Mesenchymal stem cell (in vitro differentiated cells and primary cell): ENCODE results near the gene SCAF11.
"Not testable (repeated sequence)": the region's sequence is repeated elsewhere in the genome, so short reads cannot be mapped to it uniquely, and the experiment has no call there.

ENCODE experiments used
- DNase-seq: peaks from one replicate; pipeline ENCODE4 v3.0.0-alpha.2; 2013
- H2AFZ ChIP-seq: one replicate; pipeline ENCODE4 v1.6.1; 2013; ENCODE audit warnings: low read depth, mild to moderate bottlenecking, control low read depth, inconsistent platforms, low read length, moderate library complexity
- H2AK5ac ChIP-seq: 2 replicates; pipeline ENCODE4 v1.6.1; 2013; ENCODE audit warnings: low read length, moderate library complexity, mild to moderate bottlenecking, inconsistent platforms; ENCODE audit not compliant: severe bottlenecking
- H2BK120ac ChIP-seq: one replicate; pipeline ENCODE4 v1.6.1; 2013; ENCODE audit warnings: low read depth, mild to moderate bottlenecking, inconsistent platforms, low read length, moderate library complexity
- H2BK12ac ChIP-seq, 2 experiments: one replicate each; pipeline ENCODE4 v1.6.1; 2013; ENCODE audit warnings: inconsistent platforms in 2 of 2, low read length in 2 of 2, mild to moderate bottlenecking in 2 of 2, moderate library complexity in 2 of 2, control low read depth in 1 of 2
- H2BK15ac ChIP-seq: one replicate; pipeline ENCODE4 v1.6.1; 2013; ENCODE audit warnings: mild to moderate bottlenecking, low read depth, inconsistent platforms; ENCODE audit not compliant: poor library complexity, severe bottlenecking
- H2BK5ac ChIP-seq: 2 replicates; pipeline ENCODE4 v1.6.1; 2013; ENCODE audit warnings: low read depth, mild to moderate bottlenecking, low read length, control low read depth, inconsistent platforms; ENCODE audit not compliant: poor library complexity, severe bottlenecking
- H3K14ac ChIP-seq, 2 experiments: one replicate each; pipeline ENCODE4 v1.6.1; 2013; ENCODE audit warnings: inconsistent platforms in 2 of 2, low read length in 2 of 2, control low read depth in 1 of 2, mild to moderate bottlenecking in 1 of 2, moderate library complexity in 1 of 2
- H3K18ac ChIP-seq, 2 experiments: one replicate each; pipeline ENCODE4 v1.6.1; 2013; ENCODE audit warnings: inconsistent platforms in 2 of 2, low read length in 2 of 2, control low read depth in 1 of 2, low read depth in 1 of 2, mild to moderate bottlenecking in 1 of 2
- H3K23ac ChIP-seq, 2 experiments: one replicate each; pipeline ENCODE4 v1.6.1; 2013; ENCODE audit warnings: inconsistent platforms in 2 of 2, low read length in 2 of 2, mild to moderate bottlenecking in 2 of 2, moderate library complexity in 2 of 2, control low read depth in 1 of 2
- H3K27ac ChIP-seq: 2 replicates; pipeline ENCODE4 v1.5.1; 2013; ENCODE audit warnings: mild to moderate bottlenecking, moderate library complexity, low read length, control low read depth, inconsistent platforms; ENCODE audit not compliant: poor library complexity, severe bottlenecking
- H3K27me3 ChIP-seq, 2 experiments: 2 replicates each; pipeline versions ENCODE4 v1.6.1 to v1.7.0; 2013; ENCODE audit warnings: low read length in 2 of 2, mild to moderate bottlenecking in 2 of 2, moderate library complexity in 2 of 2, control low read depth in 1 of 2, inconsistent platforms in 1 of 2; ENCODE audit not compliant: control insufficient read depth in 1 of 2, insufficient read depth in 1 of 2
- H3K36me3 ChIP-seq, 2 experiments: 2 replicates each; pipeline versions ENCODE4 v1.6.1 to v1.7.0; 2013; ENCODE audit warnings: low read length in 2 of 2, control low read depth in 1 of 2, inconsistent platforms in 1 of 2, low read depth in 1 of 2, mild to moderate bottlenecking in 1 of 2; ENCODE audit not compliant: insufficient read depth in 2 of 2, control insufficient read depth in 1 of 2
- H3K4ac ChIP-seq, 2 experiments: one replicate each; pipeline ENCODE4 v1.6.1; 2013; ENCODE audit warnings: inconsistent platforms in 2 of 2, low read length in 2 of 2, mild to moderate bottlenecking in 2 of 2, moderate library complexity in 2 of 2, control low read depth in 1 of 2, low read depth in 1 of 2
- H3K4me1 ChIP-seq: 2 replicates; pipeline ENCODE4 v1.6.1; 2013; ENCODE audit warnings: low read depth, low read length, control low read depth; ENCODE audit not compliant: control insufficient read depth, insufficient read depth
- H3K4me2 ChIP-seq: 2 replicates; pipeline ENCODE4 v1.6.1; 2013; ENCODE audit warnings: low read length, mild to moderate bottlenecking, inconsistent platforms; ENCODE audit not compliant: poor library complexity, severe bottlenecking
- H3K4me3 ChIP-seq, 2 experiments: 2 replicates each; pipeline versions ENCODE4 v1.5.1 to v1.7.0; 2013; ENCODE audit warnings: low read length in 2 of 2, mild to moderate bottlenecking in 2 of 2, control low read depth in 1 of 2, low read depth in 1 of 2; ENCODE audit not compliant: insufficient read depth in 1 of 2
- H3K79me1 ChIP-seq: replicated peaks from 2 replicates; pipeline ENCODE4 v1.6.1; 2013; ENCODE audit warnings: mild to moderate bottlenecking, control low read depth, low read length, inconsistent platforms; ENCODE audit not compliant: poor library complexity, severe bottlenecking
- H3K9ac ChIP-seq: 2 replicates; pipeline ENCODE4 v1.7.0; 2013; ENCODE audit warnings: mild to moderate bottlenecking, low read length, moderate library complexity
- H3K9me3 ChIP-seq: 2 replicates; pipeline ENCODE4 v1.7.0; 2013; ENCODE audit warnings: mild to moderate bottlenecking, low read length; ENCODE audit not compliant: control insufficient read depth
- H4K8ac ChIP-seq: one replicate; pipeline ENCODE4 v1.6.1; 2013; ENCODE audit warnings: inconsistent platforms, mild to moderate bottlenecking, low read length, moderate library complexity
- H4K91ac ChIP-seq: one replicate; pipeline ENCODE4 v1.6.1; 2013; ENCODE audit warnings: mild to moderate bottlenecking, low read length, inconsistent platforms
- WGBS: methylation state at CpG from one replicate; pipeline ENCODE4 v1.1.7; 2013; ENCODE audit warnings: mixed read lengths; 5-methylcytosine and 5-hydroxymethylcytosine counted together

Gene SCAF11

DNA sequence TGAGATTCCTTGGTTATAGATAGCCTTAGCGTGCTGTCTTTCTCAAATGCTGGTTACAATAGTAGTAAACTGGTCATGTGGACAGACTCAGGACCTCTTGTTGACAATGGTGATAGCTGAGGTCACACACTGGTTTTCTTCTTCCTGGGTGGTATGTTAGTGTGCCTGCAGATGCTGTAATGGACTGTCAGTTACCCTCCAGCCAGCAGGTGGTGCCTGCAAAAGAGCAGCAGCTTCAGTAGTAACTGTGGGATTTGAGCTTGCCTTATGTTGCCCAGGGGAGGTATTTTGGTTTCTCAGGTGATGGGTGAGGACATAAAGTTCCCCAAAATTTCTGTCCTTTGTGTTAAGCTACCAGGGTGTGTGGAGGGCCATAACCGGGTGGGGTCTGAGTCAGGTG is 33.7 kb upstream of the SCAF11 start:
- Histone ChIP-seq H4K8ac (no peak overlapping the region), H3K27me3 (no peaks in the 10 kb centered on the region), H3K36me3 (no peaks in the 10 kb centered on the region), H3K4ac (no peak overlapping the region), H3K4me3 (no peak overlapping the region), H3K14ac (no peak overlapping the region), H3K9ac (no peak overlapping the region), H3K4me1 (no peaks in the 10 kb centered on the region), H3K27ac (no peak overlapping the region), H3K4me2 (no peak overlapping the region), H3K23ac (no peak overlapping the region), H2AK5ac (no peak overlapping the region), H2BK15ac (no peak overlapping the region), H3K18ac (no peak overlapping the region), H3K79me1 (no peaks in the 10 kb centered on the region), H2AFZ (no peak overlapping the region), H3K9me3 (peaks cover 71% of the 10 kb centered on the region), H2BK5ac (no peak overlapping the region), H4K91ac (no peak overlapping the region), H2BK12ac (no peak overlapping the region), H2BK120ac (no peak overlapping the region)
- 74% methylated on average over 2 of the region's 2 CpGs for WGBS
- no peak for DNase-seq

DNA sequence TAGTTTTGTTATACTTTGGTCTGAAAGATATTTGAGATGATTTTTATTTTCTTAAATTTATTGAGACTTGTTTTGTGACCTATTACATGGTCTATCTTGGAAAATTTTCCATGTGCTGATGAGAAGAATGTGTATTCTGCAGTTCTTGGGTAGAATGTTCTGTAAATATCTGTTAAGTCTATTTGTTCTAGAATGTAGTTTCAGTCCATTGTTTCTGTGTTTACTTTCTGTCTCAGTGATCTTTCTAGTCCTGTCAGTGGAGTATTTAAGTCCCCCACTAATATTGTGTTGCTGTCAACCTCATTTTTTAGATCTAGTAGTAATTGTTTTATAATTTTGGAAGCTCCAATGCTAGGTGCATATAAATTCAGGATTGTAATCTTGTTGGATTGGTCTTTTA is 30.4 kb upstream of the SCAF11 start:
- peaks cover 49% of the 10 kb centered on the region for H3K9me3 ChIP-seq
- no peak overlapping the region for H3K14ac ChIP-seq
- H2AK5ac ChIP-seq = no peak overlapping the region
- no peak for DNase-seq
- H3K4me2 ChIP-seq = no peak overlapping the region
- H3K23ac ChIP-seq = no peak overlapping the region
- H3K27me3 ChIP-seq = no peaks in the 10 kb centered on the region
- no peak overlapping the region for H2BK12ac ChIP-seq
- H4K8ac ChIP-seq = no peak overlapping the region
- H3K9ac ChIP-seq = no peak overlapping the region
- H2BK15ac ChIP-seq = no peak overlapping the region
- no peak overlapping the region for H3K4me3 ChIP-seq
- H3K4me1 ChIP-seq = no peaks in the 10 kb centered on the region
- H2BK120ac ChIP-seq = no peak overlapping the region
- H2AFZ ChIP-seq = no peak overlapping the region
- no peak overlapping the region for H4K91ac ChIP-seq
- H3K79me1 ChIP-seq = no peaks in the 10 kb centered on the region
- H3K27ac ChIP-seq = no peak overlapping the region
- no peak overlapping the region for H2BK5ac ChIP-seq
- no peaks in the 10 kb centered on the region for H3K36me3 ChIP-seq
- no peak overlapping the region for H3K18ac ChIP-seq
- no peak overlapping the region for H3K4ac ChIP-seq

DNA sequence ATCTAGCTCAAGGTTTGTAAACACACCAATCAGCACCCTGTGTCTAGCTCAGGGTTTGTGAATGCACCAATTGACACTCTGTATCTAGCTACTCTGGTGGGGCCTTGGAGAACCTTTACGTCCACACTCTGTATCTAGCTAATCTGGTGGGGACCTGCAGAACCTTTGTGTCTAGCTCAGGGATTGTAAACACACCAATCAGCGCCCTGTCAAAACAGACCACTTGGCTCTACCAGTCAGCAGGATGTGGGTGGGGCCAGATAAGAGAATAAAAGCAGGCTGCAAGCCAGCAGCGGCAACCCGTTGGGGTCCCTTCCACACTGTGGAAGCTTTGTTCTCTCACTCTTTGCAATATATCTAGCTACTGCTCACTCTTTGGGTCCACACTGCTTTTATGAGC is 28.3 kb upstream of the SCAF11 start:
- H3K9ac ChIP-seq, H3K14ac ChIP-seq, H4K8ac ChIP-seq, H2AK5ac ChIP-seq, H3K27me3 ChIP-seq, H3K4me2 ChIP-seq, H2BK5ac ChIP-seq, H3K4ac ChIP-seq, H3K36me3 ChIP-seq, H3K27ac ChIP-seq, H2BK15ac ChIP-seq, H3K79me1 ChIP-seq, DNase-seq, H3K4me3 ChIP-seq, H2BK12ac ChIP-seq, H3K23ac ChIP-seq, H4K91ac ChIP-seq, H3K4me1 ChIP-seq, H2AFZ ChIP-seq, H2BK120ac ChIP-seq, H3K18ac ChIP-seq: not testable (repeated sequence)
- 82% methylated on average over 4 of the region's 4 CpGs for WGBS
- H3K9me3 ChIP-seq = peaks cover 33% of the 10 kb centered on the region

DNA sequence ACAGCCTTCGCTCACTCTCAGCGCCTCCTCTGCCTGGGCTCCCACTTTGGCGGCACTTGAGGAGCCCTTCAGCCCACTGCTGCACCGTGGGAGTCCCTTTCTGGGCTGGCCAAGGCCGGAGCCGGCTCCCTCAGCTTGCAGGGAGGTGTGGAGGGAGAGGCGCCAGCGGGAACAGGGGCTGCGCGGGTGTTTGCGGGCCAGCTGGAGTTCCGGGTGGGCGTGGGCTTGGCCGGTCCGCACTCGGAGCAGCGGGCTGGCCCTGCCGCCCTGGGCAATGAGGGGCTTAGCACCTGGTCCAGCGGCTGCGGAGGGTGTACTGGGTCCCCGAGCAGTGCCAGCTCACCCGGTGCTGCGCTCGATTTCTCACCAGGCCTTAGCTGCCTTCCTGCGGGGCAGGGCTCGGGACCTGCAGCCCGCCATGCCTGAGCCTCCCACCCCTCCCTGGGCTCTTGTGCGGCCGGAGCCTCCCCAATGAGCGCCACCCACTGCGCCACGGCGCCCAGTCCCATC is 27.5 kb upstream of the SCAF11 start:
- not testable (repeated sequence) for H2BK5ac ChIP-seq, H2AK5ac ChIP-seq, DNase-seq, H3K27me3 ChIP-seq, H2AFZ ChIP-seq, H2BK15ac ChIP-seq, H2BK12ac ChIP-seq, H3K4ac ChIP-seq, H2BK120ac ChIP-seq, H4K8ac ChIP-seq, H3K14ac ChIP-seq, H3K4me1 ChIP-seq, H3K4me2 ChIP-seq, H3K18ac ChIP-seq, H3K9ac ChIP-seq, H3K79me1 ChIP-seq, H3K36me3 ChIP-seq, H3K23ac ChIP-seq, H3K27ac ChIP-seq, H3K4me3 ChIP-seq, H4K91ac ChIP-seq
- H3K9me3 ChIP-seq = peaks cover 26% of the 10 kb centered on the region
- 93% methylated on average over 33 of the region's 33 CpGs for WGBS
